Suppressor macrophage treated with lipopolysaccharide for 1 hour (primary cell): ENCODE data around the gene GNA14.
"Not testable (repeated sequence)": the region's sequence is repeated elsewhere in the genome, so short reads cannot be mapped to it uniquely, and the experiment has no call there.

Source experiments
- DNase-seq, 3 donors: peaks; one replicate each; pipeline ENCODE4 v3.0.0-alpha.2; 2020 to 2022

The GNA14 gene

DNA sequence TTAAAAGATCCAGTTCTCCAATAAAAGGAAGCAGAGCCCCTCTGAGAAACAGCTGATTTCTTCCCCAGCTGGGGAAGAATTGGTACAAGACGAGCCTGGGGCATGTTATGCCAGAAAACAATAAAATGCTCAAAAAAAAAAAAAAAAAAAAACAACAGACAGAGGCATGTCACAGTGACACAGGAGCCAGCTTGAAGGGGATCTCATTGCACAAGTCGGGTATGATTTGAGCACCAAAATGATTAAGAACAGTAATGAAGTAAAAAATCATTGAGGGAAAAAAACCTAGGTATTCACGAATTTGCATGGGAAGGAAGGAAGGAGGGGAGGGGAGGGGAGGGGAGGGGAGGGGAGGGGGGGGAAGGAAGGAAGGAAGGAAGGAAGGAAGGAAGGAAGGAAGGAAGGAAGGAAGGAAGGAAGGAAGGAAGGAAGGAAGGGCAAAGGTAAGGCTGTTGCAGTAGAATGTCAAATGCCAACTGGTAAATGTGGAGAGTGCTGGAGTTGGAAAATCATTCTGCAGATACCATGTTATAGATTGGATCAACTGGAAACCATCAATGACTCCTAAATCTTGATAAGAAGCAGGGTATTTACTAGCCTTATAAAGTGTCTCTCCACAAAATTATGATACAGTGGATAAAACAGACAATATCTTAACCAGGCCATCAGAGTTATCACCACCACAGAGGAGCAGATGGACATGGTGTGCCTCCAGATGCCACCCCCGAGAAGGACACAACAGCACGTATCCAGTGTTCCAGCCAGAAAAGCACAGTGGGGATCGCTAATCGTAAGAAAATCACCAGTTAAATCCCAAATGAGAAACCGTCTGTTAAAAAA, 7.2 kb downstream of the GNA14 start:
- DNase-seq: no peak

DNA sequence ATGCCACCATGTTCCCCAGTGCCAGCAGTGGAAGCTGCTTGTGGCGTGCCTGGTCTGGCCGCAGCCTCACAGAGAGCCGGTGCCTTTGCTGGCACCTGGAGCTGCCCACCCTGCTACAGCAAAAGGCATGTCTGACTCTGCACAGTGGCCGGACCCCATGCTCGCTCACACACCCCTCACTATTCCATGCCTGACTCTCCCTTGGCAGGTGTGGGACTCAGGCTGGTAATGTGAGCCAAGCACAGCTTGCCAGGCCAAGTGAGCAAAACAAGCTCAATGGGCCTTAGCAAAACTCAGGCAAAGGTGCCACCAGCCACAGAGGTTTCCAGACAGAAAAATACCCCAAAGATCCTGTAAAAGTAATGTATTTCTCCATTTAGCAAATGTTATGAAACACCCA, 15.5 kb downstream of the GNA14 start:
- no peak for DNase-seq

DNA sequence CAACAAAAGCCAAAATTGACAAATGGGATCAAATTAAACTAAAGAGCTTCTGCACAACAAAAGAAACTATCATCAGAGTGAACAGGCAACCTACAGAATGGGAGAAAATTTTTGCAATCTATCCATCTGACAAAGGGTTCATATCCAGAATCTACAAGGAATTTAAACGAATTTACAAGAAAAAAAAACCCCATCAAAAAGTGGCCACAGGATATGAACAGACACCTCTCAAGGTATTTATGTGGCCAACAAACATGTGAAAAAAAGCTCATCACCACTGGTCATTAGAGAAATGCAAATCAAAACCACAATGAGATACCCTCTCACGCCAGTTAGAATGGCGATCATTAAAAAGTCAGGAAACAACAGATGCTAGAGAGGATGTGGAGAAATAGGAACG, 19.3 kb downstream of the GNA14 start:
- not testable (repeated sequence) for DNase-seq

DNA sequence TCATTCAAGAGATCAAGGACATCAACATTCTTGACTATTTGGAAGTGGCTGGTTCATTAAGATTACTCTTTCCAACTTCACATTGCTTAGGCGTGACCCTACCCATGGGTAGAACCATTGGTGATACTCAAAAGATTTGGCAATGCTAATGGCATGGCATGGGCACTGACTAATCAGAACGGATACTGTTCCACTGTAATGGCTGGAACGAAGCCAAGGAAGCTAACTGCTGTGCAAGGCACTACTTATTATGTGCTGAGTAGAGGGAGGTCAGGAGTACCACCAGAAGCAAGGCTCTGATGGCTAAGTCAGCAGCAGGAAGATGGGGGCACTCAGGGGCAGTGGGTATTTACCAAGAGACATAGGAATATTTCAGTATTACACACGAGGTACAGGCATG, 31.9 kb downstream of the GNA14 start:
- no peak for DNase-seq

DNA sequence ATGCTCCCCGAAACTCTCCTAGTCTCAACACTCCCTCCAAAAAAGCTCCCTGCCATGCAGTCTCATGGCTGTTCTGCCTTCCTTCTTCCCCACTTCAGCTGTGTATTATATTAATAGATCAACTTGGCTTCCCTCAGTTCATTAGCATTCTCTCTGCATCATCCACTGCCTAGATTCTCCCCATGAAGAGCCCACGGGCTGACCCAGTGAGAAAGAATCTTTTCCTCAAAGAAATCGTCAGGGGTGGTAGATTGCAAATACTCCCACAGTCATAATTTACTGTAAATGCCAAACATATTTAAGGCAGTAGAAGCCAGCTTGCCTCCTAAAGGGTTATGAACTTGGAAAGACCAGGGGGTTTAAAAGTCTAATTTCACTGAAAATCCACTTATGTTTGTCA, 33.5 kb downstream of the GNA14 start:
- DNase-seq: no peak

DNA sequence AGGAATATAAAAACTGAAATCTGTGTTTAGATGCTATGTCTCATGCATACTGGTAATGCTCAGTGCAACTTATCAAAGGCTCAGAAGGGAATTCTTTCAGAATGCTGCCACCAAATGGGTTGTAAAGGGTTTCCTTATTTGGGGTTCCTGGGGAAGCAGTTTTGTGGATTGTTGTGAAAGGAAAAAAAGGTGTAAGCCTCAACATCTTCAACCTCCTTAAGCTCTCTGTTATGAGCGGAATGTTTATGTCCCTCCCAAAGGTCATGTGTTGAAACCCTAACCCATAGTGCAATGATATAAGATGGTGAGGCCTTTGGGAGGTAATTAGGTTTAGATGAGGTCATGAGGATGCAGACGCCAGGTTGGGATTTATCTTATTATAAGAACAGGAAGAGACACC, 41.6 kb downstream of the GNA14 start:
- no peak for DNase-seq

DNA sequence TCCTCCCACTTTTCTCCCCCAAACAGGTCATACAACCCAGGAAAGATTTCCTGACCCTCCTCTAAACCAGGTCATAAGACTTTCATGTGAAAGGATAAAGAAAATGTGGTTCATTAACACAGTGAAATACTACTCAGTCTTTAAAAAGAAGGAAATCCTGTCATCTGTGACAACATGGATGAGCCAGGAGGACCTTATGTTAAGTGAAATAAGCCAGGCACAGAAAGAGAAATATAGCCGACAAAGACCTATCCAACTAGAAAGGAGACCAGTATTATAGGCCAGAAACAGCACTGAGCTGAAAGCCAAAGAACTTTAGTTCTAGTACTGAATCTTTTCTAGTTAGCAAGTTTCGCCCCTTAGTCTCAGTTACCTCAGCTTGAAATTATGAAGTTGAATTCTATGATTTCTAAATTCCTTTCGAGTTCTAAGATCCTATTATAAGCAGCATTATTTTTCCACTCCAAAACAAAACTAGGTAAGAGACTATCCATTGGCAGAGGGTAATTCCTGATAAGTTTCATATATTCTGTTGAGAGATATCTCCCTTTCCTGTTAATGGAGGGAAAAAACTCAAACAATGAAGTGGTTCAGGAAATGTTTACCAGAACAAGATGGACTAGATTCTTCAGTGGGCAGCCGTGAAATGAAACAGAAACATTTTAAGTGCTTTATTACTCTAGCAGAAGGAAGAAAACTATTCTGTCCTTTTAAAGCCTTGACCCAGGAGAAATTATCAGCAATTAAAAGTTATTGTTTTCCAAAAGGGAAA, 42.5 kb downstream of the GNA14 start:
- DNase-seq: no peak

DNA sequence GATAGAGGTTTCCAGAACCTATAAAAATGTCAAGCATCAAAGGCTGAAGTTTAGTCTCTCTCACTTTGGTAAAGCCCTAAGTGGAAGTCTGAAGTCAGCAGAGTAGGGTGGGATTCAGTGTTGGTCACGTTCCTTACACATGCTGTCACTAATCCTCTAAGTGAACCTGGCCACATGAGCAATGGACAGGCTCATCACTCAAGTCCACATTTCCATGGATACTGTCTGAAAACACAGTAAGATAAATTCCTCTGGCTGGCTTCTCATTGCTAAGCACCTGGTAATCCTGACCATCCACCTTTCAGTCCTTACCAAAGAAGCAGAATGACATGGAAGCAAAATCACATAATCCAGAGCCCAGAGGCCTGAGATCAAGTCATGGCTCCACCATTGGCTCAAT, 43.8 kb downstream of the GNA14 start:
- DNase-seq: no peak

DNA sequence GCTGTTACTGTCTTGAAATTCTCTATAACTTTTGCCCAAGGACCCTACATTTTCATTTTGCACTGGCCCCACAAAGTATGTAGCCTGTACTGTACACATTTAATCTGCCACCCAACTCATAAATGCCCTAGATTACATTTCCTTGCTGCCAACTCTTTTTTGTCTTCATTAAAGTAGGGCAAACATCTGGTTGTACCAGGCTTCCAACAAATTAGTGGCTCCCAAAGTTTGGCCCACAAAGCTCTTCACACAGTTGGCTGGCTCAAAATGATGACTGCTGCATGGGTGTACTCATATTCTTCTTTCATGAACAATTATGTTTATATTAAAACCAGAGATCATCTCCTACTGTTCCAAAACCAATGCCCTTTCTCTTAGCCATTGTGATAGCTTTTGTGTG, 45.3 kb downstream of the GNA14 start:
- no peak for DNase-seq

DNA sequence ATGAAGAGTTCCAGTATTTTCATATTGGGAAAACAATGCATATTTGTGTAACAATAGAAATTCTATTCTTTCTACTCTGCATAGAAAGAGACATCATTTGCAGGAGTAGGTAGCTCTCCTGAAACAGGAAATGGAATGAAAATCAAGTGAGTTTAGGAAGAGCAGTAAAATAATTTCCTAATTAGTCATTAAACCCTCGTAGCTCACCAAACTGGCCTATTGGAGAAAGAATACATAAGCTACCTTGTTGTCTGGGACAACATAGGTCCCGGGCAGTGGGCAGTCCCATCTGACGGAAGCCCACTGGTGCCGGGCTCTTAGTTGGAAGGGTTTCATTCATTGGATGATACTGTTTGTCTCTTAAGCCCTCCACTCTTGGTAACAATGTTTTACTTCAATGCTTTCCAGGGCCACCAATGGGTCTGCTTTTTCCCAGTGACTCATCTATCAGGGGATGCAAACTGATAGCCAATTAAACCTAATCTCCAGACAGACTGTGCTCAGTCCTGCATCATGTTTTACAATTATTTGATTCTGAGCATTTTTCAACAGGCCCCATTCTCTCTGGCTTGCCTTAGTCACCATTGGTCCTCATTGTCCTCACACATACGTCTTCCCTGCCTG, 46.5 kb downstream of the GNA14 start:
- no peak for DNase-seq

DNA sequence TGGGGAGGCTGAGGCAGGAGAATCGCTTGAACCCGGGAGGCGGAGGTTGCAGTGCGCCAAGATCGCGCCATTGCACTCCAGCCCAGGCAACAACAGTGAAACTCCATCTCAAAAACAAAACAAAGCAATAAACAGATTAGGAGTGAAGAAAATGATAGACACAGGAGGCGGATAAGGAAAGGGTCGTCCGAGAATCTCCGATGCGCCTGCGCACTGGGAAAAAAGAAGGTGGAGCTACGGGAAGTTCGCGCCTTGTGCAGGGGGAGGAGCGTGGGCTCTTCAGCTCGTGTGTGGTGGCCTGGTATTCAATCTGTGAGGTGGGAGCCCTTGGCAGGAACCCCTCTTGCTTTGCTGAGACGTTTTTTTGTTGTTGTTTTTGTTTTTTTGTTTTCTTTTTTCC, 47.3 kb downstream of the GNA14 start:
- DNase-seq: no peak

DNA sequence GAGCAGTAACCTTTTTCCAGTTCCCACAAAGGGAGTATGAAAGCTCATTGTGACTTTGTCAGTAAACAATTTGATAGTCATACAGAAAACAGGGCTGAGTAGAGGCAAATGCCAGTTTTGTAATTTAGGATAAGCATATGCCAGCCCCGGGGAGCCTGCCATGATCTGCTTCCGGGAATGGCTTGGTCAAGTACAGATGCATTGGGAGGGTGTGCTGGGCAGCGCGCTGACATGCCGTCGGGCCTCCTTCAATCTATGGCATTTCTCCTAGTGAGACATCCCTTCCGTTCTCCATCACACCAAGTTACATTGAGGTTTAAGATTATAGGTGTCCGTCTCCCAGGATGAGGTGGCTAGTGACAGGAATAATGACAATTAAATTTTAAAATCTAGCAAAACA, 48.6 kb downstream of the GNA14 start:
- DNase-seq: no peak

DNA sequence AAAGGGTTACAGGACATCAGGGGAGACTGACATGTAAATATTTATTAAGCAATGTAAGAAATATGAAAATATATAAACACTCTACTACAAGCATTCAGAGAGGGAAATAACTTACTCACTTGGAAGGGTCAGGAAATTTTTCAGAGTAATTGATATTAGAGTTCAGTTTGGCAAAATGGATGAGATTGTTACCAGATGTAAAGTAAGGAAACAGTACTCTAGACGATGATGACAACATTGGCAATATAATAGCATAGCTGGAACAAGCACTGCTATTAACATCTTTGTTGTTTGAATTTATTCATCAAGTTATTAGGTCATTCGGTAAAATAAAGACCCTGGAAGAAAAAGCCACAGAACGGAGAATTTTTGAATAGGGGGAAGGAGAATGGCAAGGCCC, 49.1 kb downstream of the GNA14 start:
- DNase-seq: no peak

DNA sequence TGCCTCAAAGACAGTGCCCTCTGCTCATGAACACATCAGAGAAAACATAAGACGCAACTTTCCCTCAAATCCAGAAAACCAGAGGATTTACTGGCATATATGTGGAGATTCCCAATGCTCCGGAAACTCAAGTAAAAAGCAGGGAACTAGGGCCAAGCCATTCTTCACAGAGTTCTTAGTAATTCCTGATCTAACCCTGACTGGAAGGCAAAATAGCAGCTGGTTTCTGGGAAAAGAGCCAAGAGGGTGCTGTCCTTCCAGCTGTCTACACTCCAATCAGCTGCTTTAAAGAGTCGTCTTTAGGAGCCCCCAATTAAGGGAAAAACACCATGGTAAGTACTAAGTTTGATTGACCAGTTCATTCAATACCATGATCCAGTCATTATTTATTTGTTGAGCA, 49.6 kb downstream of the GNA14 start:
- no peak for DNase-seq

DNA sequence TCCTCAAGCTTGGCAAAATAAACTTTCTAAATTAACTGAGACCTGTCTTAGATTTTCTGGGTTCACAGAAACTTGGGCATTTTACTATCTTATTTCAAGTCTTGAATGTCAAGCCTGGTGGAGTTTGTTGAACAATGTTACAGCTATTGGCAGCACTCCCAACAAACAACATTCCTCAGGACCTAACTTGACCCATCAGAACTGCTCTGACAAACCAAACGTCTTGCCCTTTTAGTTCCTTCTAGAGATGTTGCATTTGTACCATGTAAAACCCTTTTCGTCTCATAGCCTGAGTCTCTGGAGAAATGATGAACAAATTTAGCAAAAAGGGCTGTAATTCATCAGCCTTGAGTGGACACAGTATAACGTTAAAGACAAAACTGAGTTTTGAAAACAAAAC, 51.1 kb downstream of the GNA14 start:
- no peak for DNase-seq

DNA sequence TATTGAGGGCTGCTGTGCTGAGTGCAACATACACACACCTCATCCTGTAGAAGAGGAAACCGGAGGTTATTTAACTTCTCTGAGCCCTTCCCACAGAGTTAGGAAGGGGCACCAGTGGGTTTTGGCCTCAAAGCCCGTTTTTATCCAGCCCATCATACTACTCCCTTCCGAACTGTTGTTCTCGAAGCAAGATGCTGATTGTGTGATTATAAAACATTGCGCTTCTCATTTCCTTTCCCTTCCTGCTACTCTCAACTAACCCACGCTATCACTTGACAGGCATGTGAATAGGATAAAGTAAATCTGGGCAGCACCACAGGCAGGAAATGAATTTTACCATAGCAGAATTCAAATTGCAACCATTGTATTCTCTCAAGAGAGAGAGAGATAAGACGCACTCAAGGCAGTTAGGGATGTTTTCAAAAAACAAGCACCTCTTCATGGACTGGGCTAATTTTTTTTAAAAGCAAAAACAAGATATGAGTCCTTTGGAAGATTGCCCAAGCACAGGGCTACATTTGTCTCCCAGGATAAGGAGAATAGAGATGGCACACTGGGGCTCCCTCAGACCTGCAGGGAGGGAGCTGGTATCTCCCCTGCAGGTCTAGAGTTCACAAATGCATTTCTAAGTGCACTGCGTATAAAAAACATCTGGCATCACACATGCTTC, 52.6 kb downstream of the GNA14 start:
- peak in 2 of 3 donors; percentile 1 to 20 for DNase-seq

DNA sequence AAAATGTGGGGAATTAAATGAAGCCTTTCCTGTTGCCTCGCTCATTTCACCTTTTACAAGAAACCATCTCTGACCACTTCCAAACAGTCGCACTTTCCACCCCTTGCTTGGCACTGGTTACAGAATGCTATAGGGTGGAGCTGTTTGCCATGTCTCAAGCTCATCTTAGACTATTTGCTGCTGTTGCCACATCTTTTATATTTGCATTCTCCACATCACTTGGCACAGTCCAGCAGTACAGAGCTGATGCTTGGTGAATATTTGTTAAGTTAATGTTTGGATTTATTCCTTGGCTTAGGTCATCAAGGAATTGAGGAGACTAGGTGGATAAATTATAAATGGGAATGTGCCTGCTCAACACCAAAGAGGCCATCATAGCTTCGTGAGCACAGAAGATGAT, 53.2 kb downstream of the GNA14 start:
- no peak for DNase-seq

DNA sequence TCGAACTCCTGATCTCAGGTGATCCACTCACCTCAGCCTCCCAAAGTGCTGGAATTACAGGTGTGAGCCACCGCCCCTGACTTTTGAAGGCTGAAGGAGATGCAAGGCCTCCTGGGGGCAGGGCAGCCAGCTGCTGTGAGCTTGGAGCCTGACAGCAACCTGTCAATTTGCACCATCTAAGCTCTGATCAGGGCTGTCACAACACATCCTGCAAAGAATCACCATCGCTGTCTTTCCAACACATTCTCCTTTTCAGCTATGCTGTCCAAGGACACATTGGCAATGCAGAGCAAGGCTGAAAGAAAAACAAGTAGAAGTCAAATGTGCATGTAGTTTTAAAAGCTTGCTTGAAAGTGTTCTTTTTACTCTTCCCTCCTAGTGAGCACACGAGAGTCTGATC, 54.6 kb downstream of the GNA14 start:
- DNase-seq: no peak

DNA sequence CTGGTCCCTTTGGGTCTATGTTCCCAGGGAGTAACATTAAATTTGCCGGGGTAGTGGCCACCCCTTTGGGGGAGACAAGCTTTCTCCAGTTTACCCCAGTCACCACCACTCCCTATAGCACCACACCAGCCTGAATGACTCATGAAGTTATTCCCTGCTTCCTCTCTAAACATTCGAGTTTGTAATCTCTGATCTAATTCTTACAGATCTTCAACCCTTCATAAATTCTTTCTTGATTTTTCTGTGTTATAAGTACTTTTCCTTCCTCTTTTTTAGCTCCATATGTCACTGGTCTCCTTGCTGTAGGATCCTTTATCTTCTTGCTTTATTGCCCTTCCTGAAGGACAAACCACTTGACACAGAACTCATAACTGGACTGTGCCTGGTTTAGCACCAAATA, 55.6 kb downstream of the GNA14 start:
- DNase-seq: peak in 1 of 3 donors; percentile 9

DNA sequence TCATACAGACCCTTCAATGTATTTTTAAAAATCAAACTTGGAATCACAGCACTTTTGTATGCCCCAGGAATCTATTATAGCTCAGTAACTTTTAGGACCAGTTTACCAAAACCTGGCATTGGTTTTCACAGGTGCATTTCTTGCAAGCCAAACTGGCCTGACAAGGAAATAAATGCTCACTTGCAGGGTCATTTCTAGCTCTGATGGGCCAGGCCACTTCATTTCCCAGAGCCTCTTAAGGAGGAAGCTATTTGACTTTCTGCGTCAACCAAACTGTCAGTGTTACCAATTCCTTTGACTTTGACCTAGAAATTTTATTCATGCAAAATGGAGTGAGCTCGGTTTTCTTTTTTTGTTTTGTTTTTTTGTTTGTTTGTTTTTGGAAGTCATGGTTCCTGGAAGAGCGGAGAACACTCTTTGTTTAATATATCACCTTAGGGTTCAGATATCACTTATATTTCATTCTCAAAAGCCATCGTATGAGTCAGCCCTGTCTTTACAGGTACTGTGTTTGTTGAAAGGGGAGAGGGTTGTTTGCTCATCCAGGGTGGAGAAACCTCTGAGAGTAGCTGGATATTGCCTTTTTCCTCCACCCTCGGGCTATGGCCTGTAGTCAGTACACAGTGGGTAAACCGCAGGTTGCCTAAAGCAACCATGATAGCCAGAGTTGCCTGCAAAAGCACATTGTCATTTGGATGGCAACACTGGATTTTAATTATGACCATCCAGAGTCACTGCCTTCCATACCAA, 58.9 kb downstream of the GNA14 start:
- DNase-seq: no peak

DNA sequence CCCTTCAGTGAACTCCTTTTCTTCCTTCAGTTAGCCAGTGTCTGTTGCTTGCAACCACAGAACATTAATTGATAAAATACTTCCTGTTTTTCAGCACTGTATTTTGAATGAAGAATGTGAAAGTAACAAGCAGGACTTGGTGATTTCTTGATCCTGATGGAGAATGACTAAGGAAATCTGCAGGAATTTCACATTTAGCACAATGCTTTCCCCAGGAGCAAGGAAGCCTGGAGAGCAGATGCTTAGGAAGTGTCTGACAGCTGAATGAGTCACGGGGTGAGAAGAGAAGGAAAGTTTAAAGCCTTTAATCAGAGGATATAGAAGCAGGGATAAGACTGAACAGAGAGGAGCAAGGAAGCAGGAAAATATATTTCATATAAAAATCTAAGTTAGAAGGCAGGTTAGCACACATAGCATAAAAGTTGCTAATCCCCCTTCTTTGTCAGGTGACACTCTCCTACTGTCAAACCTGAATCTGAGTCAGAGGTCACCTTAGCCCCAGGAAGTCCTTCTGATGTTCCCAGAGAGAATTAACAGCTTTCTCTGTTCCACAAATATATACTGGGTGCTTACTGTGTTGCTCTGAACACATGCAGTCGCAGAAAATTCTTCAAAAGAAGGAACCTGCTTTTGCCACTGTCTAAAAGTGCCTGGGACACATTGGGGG, 59.7 kb downstream of the GNA14 start:
- peak in 2 of 3 donors; percentile 15 to 16 for DNase-seq

DNA sequence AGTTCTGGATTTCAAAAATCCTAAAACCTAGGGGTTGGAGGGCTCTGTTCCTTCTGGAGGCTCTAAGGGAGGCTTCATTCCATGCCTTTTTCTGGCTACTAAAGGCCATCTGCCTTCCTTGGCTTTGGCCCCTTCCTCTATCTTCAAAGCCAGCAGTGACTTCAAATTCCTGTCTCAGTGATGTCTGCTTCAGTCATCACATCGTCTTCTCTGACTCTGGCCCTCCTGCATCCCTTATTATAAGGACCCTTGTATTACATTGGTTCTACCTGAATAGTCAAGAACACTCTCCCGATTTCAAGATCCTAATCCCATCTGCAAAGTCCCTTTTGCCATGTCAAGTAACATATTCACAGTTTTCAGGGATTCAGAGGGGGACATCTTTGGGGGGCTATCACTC, 60.3 kb downstream of the GNA14 start:
- DNase-seq: no peak
